HG02623 (cell line): Measurements from ENCODE around the gene CERK.

Experiments used
- ATAC-seq: cut with Tn5 transposase; IDR thresholded peaks from one replicate; pipeline ENCODE4 v1.9.1; 2021; ENCODE audit warnings: moderate library complexity; ENCODE audit not compliant: unreplicated experiment

CERK gene

DNA sequence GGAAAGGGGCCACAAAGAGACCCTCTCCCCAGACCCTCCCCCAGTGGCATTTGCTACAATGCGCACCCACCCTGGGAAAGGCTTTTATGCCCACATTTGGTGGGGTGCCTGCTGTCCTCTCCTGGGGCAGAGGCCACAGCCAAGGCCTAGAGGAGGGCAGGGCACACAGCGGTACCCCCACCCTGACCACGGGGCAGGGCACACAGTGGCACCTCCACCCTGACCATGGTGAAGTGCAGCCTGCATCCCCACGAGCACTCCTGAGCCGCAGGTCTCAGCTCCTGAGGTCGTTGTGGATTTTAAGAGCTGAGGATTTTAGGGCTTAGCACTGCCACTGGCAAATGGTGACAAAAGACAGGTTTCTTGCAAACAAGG is 34.1 kb downstream of the CERK start:
- ATAC-seq, result no peak

- no peak for ATAC-seq
Observed at GRCh38 chr22:46703171-46703995, 34.7 kb downstream of the CERK start.

- ATAC-seq, result no peak
Observed at GRCh38 chr22:46701262-46701661, 36.8 kb downstream of the CERK start.

DNA sequence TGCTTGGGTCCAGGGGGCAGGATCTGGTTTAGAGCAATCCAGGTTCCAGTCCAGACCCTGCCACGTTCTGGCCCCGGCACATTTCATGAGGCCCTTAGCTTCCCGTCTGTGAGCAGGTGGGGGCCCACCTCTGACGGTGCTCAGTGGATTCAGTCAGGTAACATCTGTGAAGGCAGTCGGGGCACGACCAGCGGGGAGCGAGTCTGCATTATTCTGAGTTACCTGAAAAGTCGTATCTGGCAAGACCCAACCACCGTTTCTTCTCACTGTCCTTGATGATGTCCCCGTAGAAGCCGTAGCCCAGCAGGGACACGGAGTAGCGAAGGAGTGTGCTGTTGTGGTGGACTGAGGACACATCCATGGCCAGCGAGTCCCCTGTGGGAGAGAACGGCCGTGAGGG is 39.0 kb downstream of the CERK start:
- no peak for ATAC-seq

GRCh38 chr22:46697811-46698515 is 40.1 kb downstream of the CERK start:
- no peak for ATAC-seq

GRCh38 chr22:46696614-46697013 is 41.4 kb downstream of the CERK start:
- ATAC-seq, result no peak

- ATAC-seq, result no peak
Observed at GRCh38 chr22:46696229-46696518, 41.9 kb downstream of the CERK start.

GRCh38 chr22:46695346-46696228 is 42.5 kb downstream of the CERK start:
- no peak for ATAC-seq

GRCh38 chr22:46694416-46695170 is 43.5 kb downstream of the CERK start:
- ATAC-seq, result no peak

DNA sequence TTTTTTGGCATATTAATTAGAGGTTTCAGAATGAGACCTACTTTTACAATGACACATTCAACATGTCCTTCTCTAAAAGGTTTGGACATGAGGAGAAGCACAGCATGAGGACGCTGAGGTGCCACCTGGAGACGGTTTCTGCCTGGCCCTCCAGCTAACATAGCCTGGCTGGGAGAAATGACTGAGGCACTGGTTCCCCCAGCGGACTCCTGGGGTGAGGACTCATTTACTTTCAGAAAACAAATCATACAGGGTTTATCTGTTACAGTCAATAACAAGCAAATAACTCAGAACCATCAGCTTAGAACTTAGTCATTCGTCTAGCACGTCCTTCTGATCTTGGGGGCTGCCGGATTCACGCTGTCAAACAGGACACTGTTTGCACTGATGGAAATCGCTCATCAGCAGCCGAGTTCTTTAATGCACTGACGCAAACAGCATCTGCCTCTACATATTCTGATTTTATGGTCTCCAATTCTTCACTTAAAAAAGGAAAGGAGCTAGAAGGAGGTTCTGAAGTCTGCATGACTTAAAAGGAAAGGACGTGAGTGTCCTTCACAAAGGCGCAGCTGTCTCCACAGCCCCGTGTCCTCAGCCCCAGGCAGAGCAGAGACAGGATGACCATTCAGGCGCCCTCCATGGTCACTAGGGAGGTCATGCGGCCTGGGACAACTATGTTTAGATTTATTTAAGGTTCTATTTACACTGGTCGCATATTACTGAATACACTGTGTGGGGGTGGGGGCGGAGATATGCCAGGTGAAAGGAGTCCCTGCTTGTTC is 44.2 kb downstream of the CERK start:
- ATAC-seq, result no peak

GRCh38 chr22:46691571-46691970 is 46.5 kb downstream of the CERK start:
- ATAC-seq, result no peak

- no peak for ATAC-seq
Observed at GRCh38 chr22:46690146-46690545, 47.9 kb downstream of the CERK start.

DNA sequence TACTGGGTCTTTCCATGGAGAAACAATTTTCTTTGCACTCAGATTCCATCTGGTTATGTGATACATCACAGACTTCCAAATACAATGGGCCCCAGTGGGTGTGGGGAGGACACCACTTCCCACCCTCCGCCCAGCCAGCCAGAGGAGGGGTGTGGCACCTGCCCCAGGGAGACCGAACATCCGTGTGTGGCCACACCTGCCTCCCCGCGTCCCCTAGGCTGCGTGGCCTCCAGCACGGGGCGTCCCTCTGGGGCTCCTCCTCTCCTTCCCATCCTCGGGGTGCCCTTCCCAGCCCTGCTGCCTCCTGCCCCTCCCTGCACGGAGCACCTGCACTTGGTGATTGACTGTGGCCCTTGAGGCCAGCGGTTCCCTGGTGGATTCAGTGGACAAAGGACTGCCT is 49.1 kb downstream of the CERK start:
- ATAC-seq, result no peak

- ATAC-seq, result no peak
Observed at GRCh38 chr22:46687460-46687859, 50.6 kb downstream of the CERK start.

DNA sequence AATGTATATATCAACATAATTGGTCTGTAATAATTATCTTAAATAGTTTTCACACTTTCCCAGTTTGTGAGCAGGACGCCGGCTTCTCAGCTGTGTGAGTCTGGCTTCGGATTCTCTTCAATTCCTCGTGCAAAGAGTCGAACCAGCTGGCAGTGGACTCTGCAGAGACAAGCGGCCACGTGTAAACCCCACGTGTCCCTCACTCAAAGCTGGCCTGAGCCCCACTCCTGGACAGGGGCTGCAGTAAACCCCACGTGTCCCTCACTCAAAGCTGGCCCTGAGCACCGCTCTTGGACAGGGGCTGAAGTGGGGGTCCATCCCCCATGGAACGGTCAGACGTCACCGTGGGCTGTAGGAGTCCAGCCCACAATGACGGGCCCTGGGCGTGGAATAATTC is 51.0 kb downstream of the CERK start:
- no peak for ATAC-seq

GRCh38 chr22:46686221-46687047 is 51.6 kb downstream of the CERK start:
- ATAC-seq, result no peak

GRCh38 chr22:46684706-46685105 is 53.3 kb downstream of the CERK start:
- ATAC-seq, result no peak

DNA sequence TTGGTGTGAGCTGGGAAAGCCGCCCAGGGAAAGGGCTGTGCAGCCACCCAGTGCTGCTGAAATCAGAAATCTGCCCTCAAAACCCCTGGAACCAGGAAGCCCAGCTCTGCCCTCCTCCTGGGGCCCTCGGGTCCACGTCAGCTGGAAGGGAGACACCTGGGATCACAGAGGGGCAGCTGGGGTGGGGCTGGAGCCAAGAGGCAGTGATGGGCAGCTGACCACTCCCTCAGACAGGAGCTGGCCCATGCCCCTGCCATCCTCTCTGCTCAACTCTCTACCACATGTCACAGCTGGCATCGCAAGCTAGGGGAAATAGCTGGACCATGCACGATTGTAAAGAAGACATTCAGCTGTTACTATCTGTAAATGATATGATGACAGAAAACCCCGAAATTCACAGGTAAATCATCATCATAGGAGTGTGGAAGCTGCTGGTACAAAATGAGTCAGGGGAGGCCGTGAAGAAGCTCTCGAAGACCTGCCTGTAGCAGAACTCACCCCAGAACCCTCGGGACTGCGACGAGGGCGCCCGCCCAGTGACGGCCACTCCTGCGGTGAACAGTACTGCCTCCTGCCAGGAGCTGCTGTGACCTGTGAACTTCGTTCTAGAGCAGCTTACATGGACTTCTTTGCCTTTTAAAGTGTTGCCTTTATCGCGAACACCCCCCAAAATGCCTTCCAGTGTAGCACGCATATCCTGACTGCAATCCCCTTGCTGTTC is 55.9 kb downstream of the CERK start:
- no peak for ATAC-seq

DNA sequence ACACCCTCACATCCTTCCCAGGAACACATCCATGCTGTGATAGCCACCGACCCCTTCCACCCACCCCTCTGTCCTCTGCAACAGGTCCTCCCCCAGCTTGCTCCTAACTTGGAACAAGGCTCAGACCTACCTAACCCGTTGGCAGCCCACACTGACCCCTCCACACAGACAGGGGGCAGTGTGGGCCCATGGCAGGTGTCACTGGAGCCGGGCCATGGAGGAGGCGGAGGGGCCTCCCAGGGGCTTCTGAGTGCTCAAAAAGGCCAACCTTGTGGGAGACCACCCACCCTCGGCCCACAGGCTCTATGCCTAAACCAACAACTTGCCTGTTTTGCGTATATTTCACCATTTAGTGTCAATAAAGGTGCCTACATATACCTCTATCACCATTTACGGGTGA is 57.0 kb downstream of the CERK start:
- ATAC-seq, result no peak
